Lung (tissue), 12 donors: Measurements from ENCODE around the gene SCAF8. TPM values are rescaled to one million over a fixed set of nuclear protein-coding genes. Genes with fewer than 3 reads are reported as not detected.

Experiments
- ATAC-seq: fragments of 200-7000 bp; cut with Tn5 transposase; one replicate; pipeline ENCODE4 v1.9.1; 2020; ENCODE audit warnings: moderate number of reproducible peaks; ENCODE audit not compliant: insufficient read depth, low FRiP score
- DNase-seq, 3 donors: peaks; one replicate each; pipeline ENCODE4 v3.0.0-alpha.2; 2013 to 2017
- H3K27ac ChIP-seq, 2 donors: one replicate each; pipeline ENCODE4 v1.5.1; 2013; ENCODE audit warnings: mild to moderate bottlenecking in 2 of 2, moderate library complexity in 2 of 2, control low read depth in 1 of 2, inconsistent platforms in 1 of 2, low read depth in 1 of 2, low read length in 1 of 2
- H3K27me3 ChIP-seq, 3 donors: one replicate each; pipeline ENCODE4 v1.5.1; 2013; ENCODE audit warnings: low read length in 2 of 3; ENCODE audit not compliant: control insufficient read depth in 3 of 3, insufficient read depth in 3 of 3
- H3K36me3 ChIP-seq, 4 donors: one replicate each; pipeline ENCODE4 v1.5.1; 2013; ENCODE audit warnings: low read length in 4 of 4, mild to moderate bottlenecking in 1 of 4, moderate library complexity in 1 of 4; ENCODE audit not compliant: control insufficient read depth in 4 of 4, insufficient read depth in 4 of 4
- H3K4me1 ChIP-seq, 5 donors: one replicate each; pipeline ENCODE4 v1.5.1; 2013; ENCODE audit warnings: low read length in 5 of 5, mild to moderate bottlenecking in 2 of 5, moderate library complexity in 1 of 5; ENCODE audit not compliant: control insufficient read depth in 5 of 5, insufficient read depth in 5 of 5
- H3K4me3 ChIP-seq: one replicate; pipeline ENCODE4 v1.5.1; 2013; ENCODE audit warnings: mild to moderate bottlenecking, control low read depth, moderate library complexity
- H3K9ac ChIP-seq, 2 donors: one replicate each; pipeline ENCODE4 v1.5.1; 2013; ENCODE audit warnings: low read length in 2 of 2, control low read depth in 1 of 2; ENCODE audit not compliant: insufficient read depth in 1 of 2
- H3K9me3 ChIP-seq, 4 donors: one replicate each; pipeline ENCODE4 v1.5.1; 2013; ENCODE audit warnings: low read length in 3 of 4, mild to moderate bottlenecking in 1 of 4, moderate library complexity in 1 of 4; ENCODE audit not compliant: control insufficient read depth in 4 of 4, insufficient read depth in 3 of 4
- WGBS, 2 donors: extraction: QIAGEN DNeasy Blood & Tissue Kit; methylation state at CpG; one replicate each; pipeline ENCODE4 v1.1.7; 2013; 5-methylcytosine and 5-hydroxymethylcytosine counted together
- polyA plus RNA-seq, 2 donors: library from polyadenylated mRNA; stranded (reverse); fragments of 200-250 nt; gene quantifications; one replicate each; pipeline ENCODE4 v1.2.1, GENCODE V29; 2013
- total RNA-seq, 2 donors: library from RNA; depleted of rRNA in 1 of 2; stranded (reverse); fragments of >200 nt in 1 of 2; gene quantifications; one replicate each; pipeline ENCODE4 v1.2.1, GENCODE V29; 2014 to 2021
- TF ChIP-seq, protein P1 (sequence below): IDR thresholded peaks from 2 replicates; pipeline ENCODE4 v1.5.1; 2012; ENCODE audit warnings: mild to moderate bottlenecking; ENCODE audit errors: control extremely low read depth, extremely low read depth
- donor health status: control.
- donor health status: control.
- donor health status: Bipolar disorder and iron deficiency.
- donor health status: healthy.
- donor health status: DM: yes; HTN: yes; CAD: no.

The SCAF8 gene
- total and polyA plus RNA-seq, 4 donors = 11.2 to 71.9 (median 23.6) TPM

GRCh38 chr6:154815938-154816820 is 83.0 kb downstream of the SCAF8 start:
- Histone ChIP-seq H3K9ac (no peak overlapping the region), H3K27ac (no peak overlapping the region), H3K9me3 (no peaks in the 10 kb centered on the region), H3K4me1 (peaks cover 0 to 2% (median 0%) of the 10 kb centered on the region in 5 donors), H3K36me3 (peaks cover 25 to 58% (median 47%) of the 10 kb centered on the region in 4 donors), H3K4me3 (no peak overlapping the region), H3K27me3 (no peaks in the 10 kb centered on the region)
- no peak for DNase-seq
- 69 to 71% methylated on average over 5 of the region's 5 CpGs for WGBS, 2 donors
- no peak for ATAC-seq
- TF ChIP-seq, protein P1, sequence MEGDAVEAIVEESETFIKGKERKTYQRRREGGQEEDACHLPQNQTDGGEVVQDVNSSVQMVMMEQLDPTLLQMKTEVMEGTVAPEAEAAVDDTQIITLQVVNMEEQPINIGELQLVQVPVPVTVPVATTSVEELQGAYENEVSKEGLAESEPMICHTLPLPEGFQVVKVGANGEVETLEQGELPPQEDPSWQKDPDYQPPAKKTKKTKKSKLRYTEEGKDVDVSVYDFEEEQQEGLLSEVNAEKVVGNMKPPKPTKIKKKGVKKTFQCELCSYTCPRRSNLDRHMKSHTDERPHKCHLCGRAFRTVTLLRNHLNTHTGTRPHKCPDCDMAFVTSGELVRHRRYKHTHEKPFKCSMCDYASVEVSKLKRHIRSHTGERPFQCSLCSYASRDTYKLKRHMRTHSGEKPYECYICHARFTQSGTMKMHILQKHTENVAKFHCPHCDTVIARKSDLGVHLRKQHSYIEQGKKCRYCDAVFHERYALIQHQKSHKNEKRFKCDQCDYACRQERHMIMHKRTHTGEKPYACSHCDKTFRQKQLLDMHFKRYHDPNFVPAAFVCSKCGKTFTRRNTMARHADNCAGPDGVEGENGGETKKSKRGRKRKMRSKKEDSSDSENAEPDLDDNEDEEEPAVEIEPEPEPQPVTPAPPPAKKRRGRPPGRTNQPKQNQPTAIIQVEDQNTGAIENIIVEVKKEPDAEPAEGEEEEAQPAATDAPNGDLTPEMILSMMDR = no peak

DNA sequence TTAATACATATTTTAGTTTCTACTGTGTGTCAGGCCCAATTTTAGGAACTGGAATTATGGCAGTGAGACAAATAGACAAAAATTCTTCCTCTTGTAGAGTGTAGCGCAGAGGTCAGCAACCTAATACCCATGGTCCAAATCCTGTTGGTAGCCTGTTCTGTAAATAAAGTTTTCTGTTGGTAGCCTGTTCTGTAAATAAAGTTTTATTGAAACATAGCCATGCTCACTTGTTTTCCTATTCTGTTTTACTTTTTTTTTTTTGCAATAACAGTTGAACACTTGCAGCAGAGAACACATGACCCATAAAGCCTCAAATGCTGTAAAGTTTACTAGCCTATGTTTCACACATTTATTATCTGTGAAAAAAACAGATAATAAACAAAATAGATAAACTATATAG is 87.9 kb downstream of the SCAF8 start:
- Histone ChIP-seq H3K9ac (no peak overlapping the region), H3K27ac (no peak overlapping the region), H3K4me1 (peaks cover 0 to 12% (median 1%) of the 10 kb centered on the region in 5 donors), H3K27me3 (no peaks in the 10 kb centered on the region), H3K9me3 (no peaks in the 10 kb centered on the region), H3K4me3 (no peak overlapping the region), H3K36me3 (peaks cover 15 to 53% (median 38%) of the 10 kb centered on the region in 4 donors)
- WGBS, 2 donors = 98 to 100% methylated on average over 1 of the region's 1 CpG
- ATAC-seq = no peak
- TF ChIP-seq, protein P1 = no peak
- no peak for DNase-seq

DNA sequence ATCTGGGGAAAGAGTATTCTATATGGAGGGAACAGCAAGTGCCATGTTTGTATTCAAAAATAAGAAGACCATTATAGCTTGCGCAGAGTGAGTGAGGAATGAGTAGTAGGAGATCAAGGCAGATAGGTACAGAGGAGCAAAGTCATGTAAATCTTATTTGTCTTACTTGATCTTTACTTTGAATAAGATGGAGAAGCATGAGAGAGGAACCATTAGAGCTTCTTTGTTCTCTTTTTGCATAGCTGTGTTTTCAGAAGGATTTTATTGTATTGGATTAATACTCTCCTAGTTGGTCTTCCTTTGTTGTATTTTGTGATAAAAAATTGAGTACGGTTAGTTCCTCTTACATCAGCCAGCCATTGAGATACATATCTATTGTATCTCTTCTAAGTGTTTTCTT is 88.4 kb downstream of the SCAF8 start:
- Histone ChIP-seq H3K4me1 (peaks cover 0 to 12% (median 1%) of the 10 kb centered on the region in 5 donors), H3K9ac (no peak overlapping the region), H3K4me3 (no peak overlapping the region), H3K9me3 (no peaks in the 10 kb centered on the region), H3K36me3 (peaks cover 14 to 48% (median 34%) of the 10 kb centered on the region in 4 donors), H3K27me3 (no peaks in the 10 kb centered on the region), H3K27ac (no peak overlapping the region)
- TF ChIP-seq, protein P1 = no peak
- ATAC-seq (no peak), DNase-seq (no peak)
- 83 to 87% methylated on average over 2 of the region's 2 CpGs for WGBS, 2 donors
